ENCODE measurements around the gene ZNF175.

The ZNF175 gene

GRCh38 chr19:51542699-51543098 lies 28.4 kb upstream of the ZNF175 start:
- Histone ChIP-seq H3K36me3 (no peaks in the 10 kb centered on the region), H3K4me1 (no peaks in the 10 kb centered on the region; the same call in 1 of the 2 replicates), H3K4me3 (ENCODE audit: low read depth, low read length) (no peak overlapping the region), H3K27me3 (peaks cover 15% of the 10 kb centered on the region), H3K9me3 (no peaks in the 10 kb centered on the region)
- DNase-seq: no peak
- TF ChIP-seq CTCF (IDR thresholded peaks at IDR 0.05; ENCODE audit: low read depth, low read length): no peak

- H3K9me3 ChIP-seq: no peaks in the 10 kb centered on the region
- no peaks in the 10 kb centered on the region; the same call in 1 of the 2 replicates for H3K4me1 ChIP-seq
- H3K4me3 ChIP-seq (ENCODE audit: low read depth, low read length): no peak overlapping the region
- H3K36me3 ChIP-seq: no peaks in the 10 kb centered on the region
- no peak for TF ChIP-seq CTCF (IDR thresholded peaks at IDR 0.05; ENCODE audit: low read depth, low read length)
- peaks cover 6% of the 10 kb centered on the region for H3K27me3 ChIP-seq
- DNase-seq: no peak
These were observed 27.0 kb upstream of the ZNF175 start for GRCh38 chr19:51544038-51544437.

- H3K27me3 ChIP-seq: peaks cover 6% of the 10 kb centered on the region
- no peak for DNase-seq
- H3K36me3 ChIP-seq: no peaks in the 10 kb centered on the region
- no peaks in the 10 kb centered on the region for H3K9me3 ChIP-seq
- H3K4me1 ChIP-seq: no peaks in the 10 kb centered on the region; the same call in 1 of the 2 replicates
- H3K4me3 ChIP-seq (ENCODE audit: low read depth, low read length): no peak overlapping the region
- no peak for TF ChIP-seq CTCF (IDR thresholded peaks at IDR 0.05; ENCODE audit: low read depth, low read length)
These were observed 24.9 kb upstream of the ZNF175 start for GRCh38 chr19:51546107-51546649.

GRCh38 chr19:51546650-51547396 lies 24.3 kb upstream of the ZNF175 start:
- H3K9me3 ChIP-seq: no peaks in the 10 kb centered on the region
- no peak for DNase-seq
- no peak overlapping the region for H3K4me3 ChIP-seq (ENCODE audit: low read depth, low read length)
- H3K36me3 ChIP-seq: no peaks in the 10 kb centered on the region
- no peak for TF ChIP-seq CTCF (IDR thresholded peaks at IDR 0.05; ENCODE audit: low read depth, low read length)
- no peaks in the 10 kb centered on the region; the same call in 1 of the 2 replicates for H3K4me1 ChIP-seq
- peaks cover 6% of the 10 kb centered on the region for H3K27me3 ChIP-seq

- H3K27me3 ChIP-seq: peaks cover 6% of the 10 kb centered on the region
- no peak for DNase-seq
- no peak for TF ChIP-seq CTCF (IDR thresholded peaks at IDR 0.05; ENCODE audit: low read depth, low read length)
- H3K4me1 ChIP-seq: no peaks in the 10 kb centered on the region; the same call in 1 of the 2 replicates
- H3K4me3 ChIP-seq (ENCODE audit: low read depth, low read length): no peak overlapping the region
- no peaks in the 10 kb centered on the region for H3K9me3 ChIP-seq
- no peaks in the 10 kb centered on the region for H3K36me3 ChIP-seq
These were observed 23.5 kb upstream of the ZNF175 start for GRCh38 chr19:51547397-51548212.

All from BE2C (cell line).